ENCODE data around the gene NR4A3. TPM values are rescaled to one million over a fixed set of nuclear protein-coding genes. Genes with fewer than 3 reads are reported as not detected.

The NR4A3 gene
- total and polyA plus RNA-seq, 9 of the 15 experiments (the other 6 are each of a cell fraction or from before 2014, with no cell fraction given), result 0.04 to 0.07 TPM; not detected in 7

- peak; percentile 29; the same call in 1 of the 2 replicates for TF ChIP-seq MGA (IDR thresholded peaks at IDR 0.05)
- TF ChIP-seq ZNF174 (CRISPR knock-in tag; IDR thresholded peaks at IDR 0.05), result no peak
- TF ChIP-seq MLX (CRISPR knock-in tag; conservative IDR thresholded peaks at IDR 0.05), result no peak; a peak in 1 of 4 replicates
- peak; percentile 73; the same call in 1 of the 2 replicates for TF ChIP-seq POLR2AphosphoS5 (IDR thresholded peaks at IDR 0.05; ENCODE audit: control insufficient read depth, insufficient read depth, low read depth, low read length)
- no peak for TF ChIP-seq RNF219 (CRISPR knock-in tag; IDR thresholded peaks at IDR 0.05)
- peak; percentile 32 for TF ChIP-seq FIP1L1 (IDR thresholded peaks at IDR 0.05; ENCODE audit: low read depth, low read length, poor library complexity, severe bottlenecking)
- peak; percentile 97 for TF ChIP-seq POLR2G (IDR thresholded peaks at IDR 0.05; ENCODE audit: low read depth, low read length)
- TF ChIP-seq SUPT5H (IDR thresholded peaks at IDR 0.05), result peak; percentile 87
- TF ChIP-seq ERF (CRISPR knock-in tag; IDR thresholded peaks at IDR 0.05), result peak; percentile 90; the same call in 1 of the 2 replicates
- TF ChIP-seq POLR2A (conservative IDR thresholded peaks at IDR 0.05), result peak; percentile 90
- TF ChIP-seq GABPB1 (CRISPR knock-in tag; IDR thresholded peaks at IDR 0.05), result peak; percentile 89
- no peak for TF ChIP-seq XRCC4 (IDR thresholded peaks at IDR 0.05; ENCODE audit: extremely low read depth, insufficient read depth, insufficient read length)
- no peak for TF ChIP-seq TCF15 (CRISPR knock-in tag; IDR thresholded peaks at IDR 0.05)
These were observed 2.4 kb upstream of the NR4A3 start (continued) for GRCh38 chr9:99819123-99819855.
